ENCODE measurements around the gene LNX1.

Gene LNX1

DNA sequence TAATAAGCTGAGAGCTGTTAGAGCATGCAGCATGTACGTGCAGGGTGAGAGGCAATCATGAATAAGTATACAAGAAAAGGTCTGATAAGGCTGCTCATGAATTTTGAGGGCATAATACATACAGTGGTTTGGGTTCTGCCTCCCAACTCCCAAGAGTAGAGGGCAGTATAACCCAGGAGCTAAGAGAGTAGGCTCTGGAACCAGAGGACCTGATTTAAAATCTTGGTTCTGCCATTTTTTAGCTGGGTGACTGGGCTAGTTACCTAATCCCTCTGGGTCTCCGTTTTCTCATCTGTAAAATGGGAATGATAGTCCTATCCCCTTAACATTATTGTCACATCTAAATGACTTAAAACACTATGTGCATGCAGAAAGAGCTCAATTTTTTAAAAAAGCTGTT is 85.3 kb downstream of the LNX1 start:
- no peaks in the 10 kb centered on the region for H4K20me1 ChIP-seq (ENCODE audit: insufficient read depth, low read length, poor library complexity, severe bottlenecking)
- H3K9me3 ChIP-seq (ENCODE audit: insufficient read depth, low read depth, low read length), result no peaks in the 10 kb centered on the region
- H3K4me2 ChIP-seq (ENCODE audit: low read depth, low read length, poor library complexity, severe bottlenecking), result no peak overlapping the region
- H3K36me3 ChIP-seq (ENCODE audit: insufficient read depth, low read length), result no peaks in the 10 kb centered on the region
- H2AFZ ChIP-seq (ENCODE audit: low read length), result no peak overlapping the region
- no peak overlapping the region for H3K4me3 ChIP-seq (ENCODE audit: low read length, poor library complexity, severe bottlenecking)
- no peaks in the 10 kb centered on the region for H3K79me2 ChIP-seq (ENCODE audit: insufficient read depth, low read length)
- H3K27me3 ChIP-seq (ENCODE audit: insufficient read depth, low read length, poor library complexity, severe bottlenecking), result no peaks in the 10 kb centered on the region
- no peaks in the 10 kb centered on the region for H3K9me2 ChIP-seq (replicated peaks; ENCODE audit: low read depth, low read length)
- H3K9ac ChIP-seq (ENCODE audit: low read depth, low read length, poor library complexity, severe bottlenecking), result no peak overlapping the region
- no peaks in the 10 kb centered on the region for H3F3A ChIP-seq (ENCODE audit: low read depth)
- peaks cover 5% of the 10 kb centered on the region for H3K4me1 ChIP-seq (ENCODE audit: insufficient read depth, low read length, poor library complexity, severe bottlenecking)
- TF ChIP-seq, protein P1, sequence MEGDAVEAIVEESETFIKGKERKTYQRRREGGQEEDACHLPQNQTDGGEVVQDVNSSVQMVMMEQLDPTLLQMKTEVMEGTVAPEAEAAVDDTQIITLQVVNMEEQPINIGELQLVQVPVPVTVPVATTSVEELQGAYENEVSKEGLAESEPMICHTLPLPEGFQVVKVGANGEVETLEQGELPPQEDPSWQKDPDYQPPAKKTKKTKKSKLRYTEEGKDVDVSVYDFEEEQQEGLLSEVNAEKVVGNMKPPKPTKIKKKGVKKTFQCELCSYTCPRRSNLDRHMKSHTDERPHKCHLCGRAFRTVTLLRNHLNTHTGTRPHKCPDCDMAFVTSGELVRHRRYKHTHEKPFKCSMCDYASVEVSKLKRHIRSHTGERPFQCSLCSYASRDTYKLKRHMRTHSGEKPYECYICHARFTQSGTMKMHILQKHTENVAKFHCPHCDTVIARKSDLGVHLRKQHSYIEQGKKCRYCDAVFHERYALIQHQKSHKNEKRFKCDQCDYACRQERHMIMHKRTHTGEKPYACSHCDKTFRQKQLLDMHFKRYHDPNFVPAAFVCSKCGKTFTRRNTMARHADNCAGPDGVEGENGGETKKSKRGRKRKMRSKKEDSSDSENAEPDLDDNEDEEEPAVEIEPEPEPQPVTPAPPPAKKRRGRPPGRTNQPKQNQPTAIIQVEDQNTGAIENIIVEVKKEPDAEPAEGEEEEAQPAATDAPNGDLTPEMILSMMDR (conservative IDR thresholded peaks at IDR 0.05; ENCODE audit: low read length), result peak; percentile 23; the same call in 1 of the 2 replicates
- TF ChIP-seq EZH2phosphoT487 (IDR thresholded peaks at IDR 0.05; ENCODE audit: borderline replicate concordance), result no peak

DNA sequence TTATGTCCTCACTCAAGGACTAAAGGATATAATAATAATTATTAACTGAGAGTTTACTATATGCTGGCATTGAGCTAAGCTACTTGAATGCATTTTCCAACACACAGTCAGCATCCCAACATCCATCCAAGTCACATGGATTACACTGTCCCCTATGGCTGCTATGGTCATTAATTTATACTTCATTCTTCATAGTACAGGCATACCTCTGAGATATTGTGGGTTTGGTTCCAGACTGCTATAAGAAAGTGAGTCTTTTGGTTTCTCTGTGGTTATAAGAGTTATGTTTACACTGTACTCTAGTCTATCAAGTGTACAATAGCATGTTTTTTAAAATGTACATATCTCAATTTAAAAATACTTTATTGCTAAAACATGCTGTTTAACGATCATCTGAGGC is 89.2 kb downstream of the LNX1 start:
- no peak overlapping the region for H3K9ac ChIP-seq (ENCODE audit: low read depth, low read length, poor library complexity, severe bottlenecking)
- H3K79me2 ChIP-seq (ENCODE audit: insufficient read depth, low read length), result no peaks in the 10 kb centered on the region
- H3K4me1 ChIP-seq (ENCODE audit: insufficient read depth, low read length, poor library complexity, severe bottlenecking), result no peaks in the 10 kb centered on the region
- no peak overlapping the region for H3K4me2 ChIP-seq (ENCODE audit: low read depth, low read length, poor library complexity, severe bottlenecking)
- no peaks in the 10 kb centered on the region for H3K36me3 ChIP-seq (ENCODE audit: insufficient read depth, low read length)
- H3K4me3 ChIP-seq (ENCODE audit: low read length, poor library complexity, severe bottlenecking), result no peak overlapping the region
- no peak overlapping the region for H2AFZ ChIP-seq (ENCODE audit: low read length)
- H3K9me2 ChIP-seq (replicated peaks; ENCODE audit: low read depth, low read length), result no peaks in the 10 kb centered on the region
- H3F3A ChIP-seq (ENCODE audit: low read depth), result no peaks in the 10 kb centered on the region
- no peaks in the 10 kb centered on the region for H3K27me3 ChIP-seq (ENCODE audit: insufficient read depth, low read length, poor library complexity, severe bottlenecking)
- H3K9me3 ChIP-seq (ENCODE audit: insufficient read depth, low read depth, low read length), result no peaks in the 10 kb centered on the region
- no peaks in the 10 kb centered on the region for H4K20me1 ChIP-seq (ENCODE audit: insufficient read depth, low read length, poor library complexity, severe bottlenecking)
- no peak for TF ChIP-seq EZH2phosphoT487 (IDR thresholded peaks at IDR 0.05; ENCODE audit: borderline replicate concordance)
- TF ChIP-seq, protein P1 (conservative IDR thresholded peaks at IDR 0.05; ENCODE audit: low read length), result no peak

DNA sequence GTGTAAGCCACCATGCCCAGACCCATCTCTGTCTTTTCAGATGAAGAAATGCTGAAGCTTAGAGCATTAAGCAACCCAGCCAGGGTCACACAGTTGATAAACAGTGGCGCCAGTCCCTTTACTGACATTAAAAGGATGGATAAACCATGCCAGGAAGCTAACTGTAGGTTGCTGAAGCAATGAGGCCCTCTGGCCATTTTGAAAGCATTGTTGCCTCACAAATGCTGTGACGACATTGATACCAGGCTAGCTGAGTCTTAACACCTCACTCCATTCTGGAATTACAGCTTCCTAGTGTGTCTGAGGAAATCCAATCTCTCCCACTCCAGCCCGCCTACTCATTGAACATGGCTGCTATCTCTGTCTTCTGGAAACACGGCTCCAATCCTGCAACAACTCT is 89.7 kb downstream of the LNX1 start:
- Histone ChIP-seq H3K9me2 (replicated peaks; ENCODE audit: low read depth, low read length) (no peaks in the 10 kb centered on the region), H3K4me2 (ENCODE audit: low read depth, low read length, poor library complexity, severe bottlenecking) (no peak overlapping the region), H3K9me3 (ENCODE audit: insufficient read depth, low read depth, low read length) (no peaks in the 10 kb centered on the region), H3K9ac (ENCODE audit: low read depth, low read length, poor library complexity, severe bottlenecking) (no peak overlapping the region), H3K4me1 (ENCODE audit: insufficient read depth, low read length, poor library complexity, severe bottlenecking) (no peaks in the 10 kb centered on the region), H3K36me3 (ENCODE audit: insufficient read depth, low read length) (no peaks in the 10 kb centered on the region), H4K20me1 (ENCODE audit: insufficient read depth, low read length, poor library complexity, severe bottlenecking) (no peaks in the 10 kb centered on the region), H3F3A (ENCODE audit: low read depth) (no peaks in the 10 kb centered on the region), H3K79me2 (ENCODE audit: insufficient read depth, low read length) (no peaks in the 10 kb centered on the region), H3K4me3 (ENCODE audit: low read length, poor library complexity, severe bottlenecking) (no peak overlapping the region), H3K27me3 (ENCODE audit: insufficient read depth, low read length, poor library complexity, severe bottlenecking) (no peaks in the 10 kb centered on the region), H2AFZ (ENCODE audit: low read length) (no peak overlapping the region)
- TF ChIP-seq EZH2phosphoT487 (IDR thresholded peaks at IDR 0.05; ENCODE audit: borderline replicate concordance), result no peak
- TF ChIP-seq, protein P1 (conservative IDR thresholded peaks at IDR 0.05; ENCODE audit: low read length), result no peak

Measured in Loucy (cell line).